IPS DF 4.7 (cell line): Measurements from ENCODE around the gene PIP5K1C.
"Not testable (repeated sequence)": the region's sequence is repeated elsewhere in the genome, so short reads cannot be mapped to it uniquely, and the experiment has no call there.

ENCODE experiments used
- DNase-seq: peaks from one replicate; pipeline ENCODE4 v3.0.0-alpha.2; 2013; ENCODE audit warnings: low spot score; ENCODE audit errors: extremely low read depth

PIP5K1C gene

DNA sequence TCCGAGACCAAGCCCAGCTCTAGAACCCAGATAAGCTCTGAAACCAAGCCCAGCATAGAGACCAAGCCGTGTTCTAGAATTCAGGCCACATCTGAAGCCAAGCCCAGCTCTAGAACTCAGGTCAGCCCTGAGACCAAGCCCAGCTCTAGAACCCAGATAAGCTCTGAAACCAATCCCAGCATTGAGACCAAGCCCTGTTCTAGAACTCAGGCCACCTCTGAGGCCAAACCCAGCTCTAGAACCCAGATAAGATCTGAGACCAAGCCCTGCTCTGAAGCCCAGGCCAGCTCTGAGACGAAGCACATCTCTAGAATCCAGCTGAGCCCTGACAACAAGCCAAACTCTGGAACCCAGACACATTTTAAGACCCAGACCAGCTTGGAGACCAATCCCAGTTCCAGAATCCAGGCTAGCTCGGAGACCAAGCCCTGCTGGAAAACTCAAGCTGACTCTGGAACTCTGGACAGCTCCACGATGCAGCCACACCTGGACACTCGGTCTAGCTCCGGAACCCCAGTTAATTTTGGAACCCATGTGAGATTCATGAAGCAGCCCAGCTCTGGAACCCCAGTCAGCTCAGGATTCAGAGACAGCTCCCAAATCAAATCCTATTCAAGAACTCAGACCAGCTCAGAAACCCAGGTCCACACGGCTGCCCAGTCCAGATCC, 109.1 kb downstream of the PIP5K1C start:
- DNase-seq, result no peak

DNA sequence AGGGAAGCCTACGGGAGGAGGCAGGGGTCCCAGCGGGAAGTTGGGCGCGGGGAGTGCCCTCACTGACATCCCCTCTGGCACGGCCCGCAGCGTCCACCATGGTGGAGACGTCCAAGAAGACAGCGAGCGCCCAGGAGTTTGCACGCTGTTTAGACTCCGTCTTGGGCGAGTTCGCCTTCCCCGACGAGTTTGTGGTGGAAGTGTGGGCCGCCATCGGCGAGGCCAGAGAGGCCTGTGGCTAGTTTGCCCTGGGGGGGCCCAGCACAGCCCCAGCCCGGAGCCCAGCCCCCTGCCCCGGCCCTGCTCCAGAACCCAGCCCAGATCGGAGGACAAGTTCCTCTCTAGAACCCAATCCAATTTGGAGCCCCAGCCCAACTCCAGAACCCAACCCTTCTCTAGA, 110.3 kb downstream of the PIP5K1C start:
- no peak for DNase-seq

- no peak for DNase-seq
Observed at GRCh38 chr19:3589439-3589838, 110.8 kb downstream of the PIP5K1C start.

DNA sequence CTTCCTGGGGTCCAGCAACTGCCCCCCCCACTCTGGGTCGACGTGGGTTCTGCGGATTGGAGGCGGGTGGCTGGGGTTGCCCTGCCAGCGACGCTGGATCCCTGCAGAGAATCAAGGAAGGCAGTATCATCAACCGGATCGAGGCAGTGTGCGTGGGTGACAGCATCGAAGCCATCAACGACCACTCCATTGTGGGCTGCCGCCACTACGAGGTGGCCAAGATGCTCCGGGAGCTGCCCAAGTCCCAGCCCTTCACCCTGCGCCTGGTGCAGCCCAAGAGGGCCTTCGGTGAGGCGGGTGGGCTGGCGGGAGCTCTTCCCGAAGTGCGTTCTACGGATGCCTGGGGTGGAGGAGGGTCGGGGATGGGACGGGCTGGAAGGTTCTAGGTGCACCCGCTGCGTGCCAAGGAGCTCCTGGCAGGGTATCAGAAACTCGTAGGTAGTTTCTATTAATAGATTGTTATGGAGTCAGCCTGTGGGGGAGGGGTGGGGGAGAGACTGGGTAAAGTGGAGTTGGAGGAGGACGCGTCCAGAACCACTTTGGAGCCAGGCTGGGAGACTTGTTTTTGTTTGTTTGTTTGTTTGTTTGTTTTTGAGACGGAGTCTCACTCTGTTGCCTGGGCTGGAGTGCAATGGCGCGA, 113.4 kb downstream of the PIP5K1C start:
- DNase-seq, result no peak

DNA sequence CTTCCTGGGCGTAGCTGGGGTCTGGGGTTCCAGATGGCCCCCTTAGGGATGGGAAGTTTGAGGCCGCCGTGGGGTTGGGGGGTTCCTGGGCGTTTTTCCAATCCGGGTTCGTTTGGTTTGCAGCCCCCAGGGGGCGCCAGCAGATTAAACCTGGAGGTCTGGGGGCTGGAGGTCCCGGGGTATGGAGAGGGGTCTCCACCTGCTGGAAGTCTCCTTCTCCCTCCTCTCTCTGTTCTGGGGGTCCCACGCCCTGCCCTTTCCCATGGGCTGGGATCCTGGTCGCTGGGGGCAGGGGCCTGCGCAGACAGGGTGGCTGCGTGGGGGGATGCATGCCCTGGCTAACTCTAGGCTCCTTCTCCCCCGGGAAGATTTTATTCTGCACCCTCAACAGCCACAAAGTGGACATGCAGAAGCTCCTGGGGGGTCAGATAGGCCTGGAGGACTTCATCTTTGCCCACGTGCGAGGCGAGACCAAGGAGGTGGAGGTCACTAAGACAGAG, 114.1 kb downstream of the PIP5K1C start:
- DNase-seq, result no peak

- no peak for DNase-seq
Observed at GRCh38 chr19:3585301-3586126, 114.8 kb downstream of the PIP5K1C start, which contains the start of gene GIPC3. TSS of gene GIPC3 (plus strand) at chr19:3585478. CDS start at chr19:3585598, 120 bp downstream.

DNA sequence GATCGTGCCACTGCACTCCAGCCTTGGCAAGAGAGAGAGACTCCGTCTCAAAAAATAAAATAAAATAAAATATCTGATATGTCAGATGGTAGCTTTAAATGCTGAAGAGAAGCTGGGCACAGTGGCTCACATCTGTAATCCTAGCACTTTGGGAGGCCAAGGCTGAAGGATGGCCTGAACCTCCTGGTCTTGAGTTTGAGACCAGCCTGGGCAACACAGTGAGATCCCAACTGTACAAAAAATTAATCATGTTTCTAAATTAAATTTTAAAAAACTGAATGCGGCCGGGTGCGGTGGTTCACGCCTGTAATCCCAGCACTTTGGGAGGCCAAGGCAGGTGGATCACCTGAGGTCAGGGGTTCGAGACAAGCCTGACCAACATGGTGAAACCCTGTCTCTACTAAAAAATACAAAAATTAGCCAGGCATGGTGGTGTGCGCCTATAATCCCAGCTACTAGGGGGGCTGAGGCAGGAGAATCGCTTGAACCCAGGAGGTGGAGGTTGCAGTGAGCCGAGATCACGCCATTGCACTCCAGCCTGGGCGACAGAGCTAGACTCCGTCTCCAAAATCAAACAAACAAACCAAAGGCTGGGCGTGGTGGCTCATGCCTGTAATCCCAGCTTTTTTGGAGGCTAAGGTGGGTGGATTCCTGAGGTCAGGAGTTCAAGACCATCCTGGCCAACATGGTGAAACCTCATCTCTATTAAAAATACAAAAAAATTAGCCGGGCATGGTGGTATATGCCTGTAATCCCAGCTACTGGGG, 116.0 kb downstream of the PIP5K1C start:
- not testable (repeated sequence) for DNase-seq

DNA sequence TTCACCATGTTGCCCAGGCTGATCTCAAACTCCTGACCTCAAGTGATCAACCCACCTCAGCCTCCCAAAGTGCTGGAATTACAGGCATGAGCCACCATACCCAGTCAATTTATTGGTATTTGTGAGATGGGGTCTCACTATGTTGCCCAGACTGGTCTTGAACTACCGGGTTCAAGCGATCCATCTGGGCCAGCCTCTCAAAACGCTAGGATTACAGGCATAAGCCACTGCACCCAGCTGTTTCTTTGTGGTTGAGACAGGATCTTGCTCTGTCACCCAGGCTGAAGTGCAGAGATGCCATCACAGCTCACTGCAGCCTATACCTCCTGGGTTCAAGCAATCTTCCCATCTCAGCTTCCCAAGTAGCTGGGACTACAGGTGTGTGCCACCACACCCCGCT, 118.5 kb downstream of the PIP5K1C start:
- DNase-seq, result not testable (repeated sequence)
